ENCODE measurements around the gene ABCA5.
"Not testable (repeated sequence)": the region's sequence is repeated elsewhere in the genome, so short reads cannot be mapped to it uniquely, and the experiment has no call there.

Gene ABCA5

DNA sequence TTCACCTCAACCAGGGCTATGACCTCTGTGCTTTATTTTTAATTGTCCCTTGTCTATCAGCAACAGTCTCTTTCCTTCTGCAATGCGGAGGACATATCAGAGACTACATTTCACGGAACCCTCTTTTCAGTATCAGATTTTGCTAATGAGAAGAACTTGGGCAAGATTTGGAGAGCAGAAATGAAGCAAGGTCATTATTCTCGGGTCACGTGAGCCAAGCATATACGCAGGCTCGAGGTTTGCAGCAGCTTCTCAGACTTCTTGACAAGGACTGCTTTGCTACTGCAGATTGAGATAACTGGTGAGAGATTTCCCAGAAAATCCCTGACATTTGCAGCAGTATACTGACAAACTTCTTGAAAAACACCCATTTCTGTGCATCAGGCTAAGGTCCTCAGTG is 128.7 kb downstream of the ABCA5 start:
- no peak for DNase-seq (ENCODE audit: low spot score)

DNA sequence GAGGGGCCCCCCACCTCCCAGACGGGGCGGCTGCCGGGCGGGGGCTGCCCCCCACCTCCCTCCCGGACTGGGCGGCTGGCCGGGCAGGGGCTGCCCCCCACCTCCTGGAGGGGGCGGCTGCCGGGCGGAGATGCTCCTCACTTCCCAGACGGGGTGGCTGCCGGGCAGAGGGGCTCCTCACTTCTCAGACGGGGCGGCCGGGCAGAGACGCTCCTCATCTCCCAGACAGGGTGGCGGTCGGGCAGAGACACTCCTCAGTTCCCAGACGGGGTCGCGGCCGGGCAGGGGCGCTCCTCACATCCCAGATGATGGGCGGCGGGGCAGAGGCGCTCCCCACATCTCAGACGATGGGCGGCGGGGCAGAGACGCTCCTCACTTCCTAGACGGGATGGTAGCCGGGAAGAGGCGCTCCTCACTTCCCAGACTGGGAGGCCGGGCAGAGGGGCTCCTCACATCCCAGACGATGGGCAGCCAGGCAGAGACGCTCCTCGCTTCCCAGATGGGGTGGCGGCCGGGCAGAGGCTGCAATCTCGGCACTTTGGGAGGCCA is 130.8 kb downstream of the ABCA5 start:
- DNase-seq (ENCODE audit: low spot score), result not testable (repeated sequence)
